NCI-H2196 treated with DMSO at 0.1 percent for 48 hours (cell line): ENCODE data around the gene MRPS16.

ENCODE experiments used
- DNase-seq: peaks from one replicate; lab custom pipeline; 2025; ENCODE audit not compliant: unreplicated experiment; lab: John Stamatoyannopoulos, UW

MRPS16 gene

DNA sequence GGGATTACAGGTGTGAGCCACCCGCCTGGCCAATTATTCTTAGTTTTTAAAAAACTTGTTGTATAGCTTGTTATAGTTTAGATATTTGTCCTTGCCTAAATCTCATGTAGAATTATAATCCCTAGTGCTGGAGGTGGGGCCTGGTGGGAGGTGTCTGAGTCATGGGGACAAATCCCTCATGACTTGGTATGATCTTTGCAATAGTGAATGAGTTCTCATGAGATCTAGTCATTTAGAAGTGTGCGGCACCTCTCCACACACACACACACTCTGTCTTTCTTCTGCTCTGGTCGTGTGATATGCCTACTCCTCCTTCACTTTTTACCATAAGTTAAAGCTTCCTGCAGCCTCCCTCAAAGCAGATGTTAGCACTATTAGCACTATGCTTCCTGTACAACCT, 47.4 kb downstream of the MRPS16 start:
- no peak for DNase-seq
